M059J (cell line): ENCODE measurements around the gene C1orf21. TPM values are rescaled to one million over a fixed set of nuclear protein-coding genes. Genes with fewer than 3 reads are reported as not detected.

Experiments
- DNase-seq: peaks from one replicate; pipeline ENCODE4 v3.0.0-alpha.2; 2012; ENCODE audit warnings: low read depth
- total RNA-seq: library from RNA; depleted of rRNA; stranded (reverse); fragments of >200 nt; shearing (Covaris generic); gene quantifications from 2 replicates; pipeline ENCODE4 v1.2.3, GENCODE V29; 2014

C1orf21 gene
- total RNA-seq, 1 experiment from 2014 or later: 22.2 TPM

GRCh38 chr1:184387069-184387475 lies 243 bp downstream of the C1orf21 start:
- DNase-seq: no peak

DNA sequence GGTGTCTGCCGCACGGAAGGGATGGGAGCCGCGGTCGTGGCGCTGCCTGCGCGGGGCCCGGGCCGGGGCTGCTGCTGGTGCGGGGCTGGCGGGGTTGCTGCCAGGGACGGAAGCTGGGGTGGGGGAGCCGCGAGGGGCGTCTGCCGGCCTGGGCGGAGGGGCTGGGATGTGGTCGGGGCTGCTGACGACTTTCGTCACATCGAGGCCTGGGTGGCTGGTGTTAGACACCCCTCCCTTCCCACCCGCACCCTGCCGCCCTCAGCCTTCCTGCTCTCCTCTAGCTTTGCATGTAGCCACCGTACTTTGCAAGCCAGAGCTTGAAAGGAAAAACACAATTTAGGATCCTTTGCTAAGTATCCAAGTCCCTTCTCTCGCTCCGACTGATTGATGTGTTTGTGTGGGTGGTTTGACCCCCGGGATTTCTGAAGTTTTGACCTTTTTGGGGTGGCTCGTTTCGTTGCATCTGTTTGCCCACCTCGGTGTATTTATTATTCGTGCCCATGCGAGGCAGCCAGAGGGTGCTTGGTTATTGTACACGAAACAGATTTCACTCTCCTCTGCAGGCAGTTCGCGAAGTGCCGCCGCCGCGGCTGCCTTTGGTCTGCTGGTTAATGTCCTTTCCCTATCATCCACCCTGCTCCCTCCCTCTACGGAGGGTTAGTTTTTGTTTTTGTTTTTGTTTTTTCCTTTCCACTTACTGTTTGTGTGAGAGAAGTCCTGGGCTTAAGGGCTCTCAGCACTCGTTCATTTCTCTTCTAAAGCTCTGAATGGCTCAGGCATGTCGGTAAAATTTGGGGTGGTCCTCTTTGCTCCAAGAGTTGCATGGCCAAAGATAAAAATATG lies 868 bp downstream of the C1orf21 start:
- DNase-seq: peak; percentile 47

GRCh38 chr1:184388319-184388889 lies 1.6 kb downstream of the C1orf21 start:
- DNase-seq: peak; percentile 88

GRCh38 chr1:184388971-184389370 lies 2.1 kb downstream of the C1orf21 start:
- DNase-seq: no peak

- no peak for DNase-seq
Measured at GRCh38 chr1:184389446-184389845, 2.6 kb downstream of the C1orf21 start.

DNA sequence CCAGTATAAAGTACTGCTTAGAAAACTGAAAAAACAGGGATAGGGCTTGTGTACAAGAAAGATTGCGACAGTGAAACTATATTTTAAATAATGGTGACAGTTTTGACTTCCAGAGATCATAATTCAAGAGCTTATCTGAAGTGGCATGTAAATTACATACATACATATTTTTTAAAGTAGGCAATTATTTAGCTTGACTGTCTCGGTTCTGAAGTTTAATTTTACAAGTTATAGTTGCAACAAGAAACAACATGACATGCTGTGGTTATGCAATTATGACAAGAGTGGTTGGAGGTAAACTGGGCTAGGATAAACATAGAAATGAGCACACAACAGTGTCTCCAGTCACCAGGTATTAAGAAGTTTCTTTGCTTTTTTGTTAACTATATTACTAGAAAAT lies 4.1 kb downstream of the C1orf21 start:
- DNase-seq: no peak

GRCh38 chr1:184392067-184392466 lies 5.2 kb downstream of the C1orf21 start:
- DNase-seq: no peak

GRCh38 chr1:184392779-184393522 lies 6.1 kb downstream of the C1orf21 start:
- no peak for DNase-seq

DNA sequence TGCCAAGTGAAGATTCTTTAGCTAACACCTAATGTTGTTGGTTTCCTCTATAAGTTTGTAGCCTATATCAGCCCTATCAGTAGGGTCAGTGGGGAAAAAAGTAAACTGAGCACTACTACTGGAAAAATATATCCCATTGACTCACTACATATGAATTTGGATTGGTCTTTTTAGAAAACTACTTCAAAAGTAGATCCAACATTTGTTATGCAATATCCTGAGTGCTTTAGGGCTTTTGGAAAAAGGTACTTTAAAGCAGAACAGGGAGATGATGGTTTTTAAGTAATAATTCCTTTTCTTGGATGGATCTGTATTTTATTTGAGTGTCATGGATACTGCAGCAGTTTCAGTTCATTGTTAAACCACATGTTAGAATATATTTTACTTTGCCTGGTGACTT lies 7.1 kb downstream of the C1orf21 start:
- DNase-seq: no peak

DNA sequence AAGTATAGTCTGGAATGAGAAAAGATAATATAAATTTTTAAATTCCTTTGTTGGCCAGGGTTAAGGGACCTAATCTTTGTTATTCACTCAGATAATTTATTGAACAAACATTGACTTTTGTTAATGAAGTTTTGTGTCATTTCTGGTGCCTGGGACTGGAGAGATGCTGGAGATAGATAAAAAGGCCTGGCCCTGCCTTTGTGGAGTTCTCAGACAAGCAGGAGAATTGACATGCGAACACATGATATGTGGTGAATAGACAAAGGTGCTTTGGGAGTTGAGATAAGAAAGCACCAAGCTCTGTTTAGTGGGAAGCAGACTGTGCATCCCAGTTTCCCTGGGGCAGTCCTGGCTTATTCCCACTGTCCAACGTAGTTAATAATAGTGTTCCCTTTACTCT lies 8.5 kb downstream of the C1orf21 start:
- DNase-seq: no peak

DNA sequence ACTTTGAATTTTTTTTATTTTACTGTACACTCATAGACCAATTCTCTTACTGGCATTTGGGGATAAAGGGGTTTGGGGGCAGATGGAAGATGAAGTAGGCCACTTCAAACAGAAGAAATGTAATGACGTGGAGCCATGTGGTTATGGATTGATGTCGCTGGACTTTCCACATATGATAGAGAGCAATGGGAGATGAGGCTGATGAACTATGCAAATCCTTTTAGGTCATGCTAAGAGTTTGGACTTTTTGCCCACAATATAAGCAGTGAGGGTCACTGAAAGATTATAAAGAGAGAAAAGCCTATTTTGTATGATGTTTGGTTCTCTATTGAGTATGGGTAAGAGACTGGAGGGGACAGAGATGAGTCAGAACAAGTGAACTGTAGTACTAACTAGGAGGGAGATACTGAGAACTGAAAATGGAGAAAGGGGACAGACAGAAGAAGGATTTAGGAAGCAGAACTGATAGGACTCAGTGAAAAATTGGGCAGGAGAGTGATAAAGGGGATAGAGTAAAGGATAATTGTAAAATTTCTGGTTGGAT lies 9.2 kb downstream of the C1orf21 start:
- no peak for DNase-seq

DNA sequence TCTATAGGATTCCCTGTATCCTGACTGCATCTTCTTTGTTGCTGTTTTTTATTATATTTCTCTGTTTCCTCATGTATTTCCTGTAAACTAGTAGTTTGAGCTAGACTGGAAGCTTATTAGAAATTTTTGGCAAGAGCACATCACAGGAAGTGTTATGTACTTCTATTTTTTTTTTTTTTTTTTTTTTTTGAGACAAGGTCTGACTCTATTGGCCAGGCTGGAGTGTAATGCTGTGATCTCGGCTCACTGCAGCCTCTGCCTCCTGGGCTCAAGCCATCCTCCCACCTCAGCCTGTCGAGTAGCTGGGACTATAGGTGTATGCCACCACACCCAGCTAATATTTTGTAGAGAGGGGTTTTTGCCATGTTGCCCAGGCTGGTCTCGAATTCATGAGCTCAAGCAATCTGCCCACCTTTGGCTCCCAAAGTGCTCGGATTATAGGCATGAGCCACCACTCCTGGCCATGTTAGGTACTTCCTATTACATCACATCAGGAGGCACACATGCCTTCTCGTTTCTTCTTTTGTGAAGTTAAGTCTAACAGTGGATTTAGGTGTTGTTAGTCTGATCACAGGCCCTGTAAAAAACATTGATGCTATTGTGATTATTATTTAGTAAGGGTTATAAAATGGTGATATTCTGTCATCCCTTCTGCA lies 12.5 kb downstream of the C1orf21 start:
- no peak for DNase-seq

DNA sequence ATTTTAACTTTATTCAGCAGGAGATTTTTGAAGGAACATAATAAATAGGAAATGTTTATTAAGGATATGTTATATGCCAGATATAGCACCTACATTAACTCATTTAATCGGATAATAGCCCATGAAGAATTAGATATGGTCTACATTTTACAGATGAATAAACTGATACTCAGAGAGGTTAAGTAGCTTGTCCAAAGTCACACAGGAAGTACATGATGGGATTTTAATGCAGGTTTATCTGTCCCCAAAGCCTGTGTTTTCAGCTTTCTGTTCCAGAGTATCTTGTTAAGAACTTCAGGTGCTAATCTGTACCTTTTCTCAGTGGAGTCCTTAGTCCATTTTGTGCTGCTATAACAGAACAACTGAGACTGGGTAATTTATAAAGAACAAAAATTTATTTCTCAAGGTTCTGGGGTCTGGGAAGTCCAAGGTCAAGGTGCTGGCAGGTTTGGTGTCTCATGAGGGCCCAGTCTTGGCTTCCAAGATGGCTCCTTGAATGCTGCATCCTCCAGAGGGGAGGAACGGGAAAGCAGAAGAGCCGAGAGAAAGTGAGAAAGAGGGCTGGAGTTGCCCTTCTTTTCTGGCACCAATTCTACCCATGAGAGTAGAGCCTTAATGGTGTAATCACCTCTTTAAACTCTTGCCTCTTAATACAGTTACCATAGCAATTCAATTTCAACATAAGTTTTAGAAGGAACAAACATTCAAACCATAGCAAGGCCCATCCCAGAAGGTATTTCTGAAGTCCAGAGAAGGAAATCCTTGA lies 17.3 kb downstream of the C1orf21 start:
- no peak for DNase-seq

DNA sequence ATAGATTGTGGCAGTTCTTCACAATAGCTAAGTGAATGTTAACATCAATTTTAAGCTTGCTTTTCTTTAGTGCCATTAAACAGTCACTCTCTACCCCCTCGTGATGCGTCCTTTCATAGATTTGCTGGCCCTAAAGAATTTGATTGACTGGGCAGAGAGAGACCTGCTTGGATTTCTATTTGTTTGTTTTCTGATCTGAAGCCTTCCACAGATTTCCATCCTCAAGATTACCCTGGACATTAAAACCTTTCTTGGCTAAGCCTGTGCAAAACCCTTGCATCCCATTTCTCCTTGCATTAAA lies 17.8 kb downstream of the C1orf21 start:
- DNase-seq: no peak

DNA sequence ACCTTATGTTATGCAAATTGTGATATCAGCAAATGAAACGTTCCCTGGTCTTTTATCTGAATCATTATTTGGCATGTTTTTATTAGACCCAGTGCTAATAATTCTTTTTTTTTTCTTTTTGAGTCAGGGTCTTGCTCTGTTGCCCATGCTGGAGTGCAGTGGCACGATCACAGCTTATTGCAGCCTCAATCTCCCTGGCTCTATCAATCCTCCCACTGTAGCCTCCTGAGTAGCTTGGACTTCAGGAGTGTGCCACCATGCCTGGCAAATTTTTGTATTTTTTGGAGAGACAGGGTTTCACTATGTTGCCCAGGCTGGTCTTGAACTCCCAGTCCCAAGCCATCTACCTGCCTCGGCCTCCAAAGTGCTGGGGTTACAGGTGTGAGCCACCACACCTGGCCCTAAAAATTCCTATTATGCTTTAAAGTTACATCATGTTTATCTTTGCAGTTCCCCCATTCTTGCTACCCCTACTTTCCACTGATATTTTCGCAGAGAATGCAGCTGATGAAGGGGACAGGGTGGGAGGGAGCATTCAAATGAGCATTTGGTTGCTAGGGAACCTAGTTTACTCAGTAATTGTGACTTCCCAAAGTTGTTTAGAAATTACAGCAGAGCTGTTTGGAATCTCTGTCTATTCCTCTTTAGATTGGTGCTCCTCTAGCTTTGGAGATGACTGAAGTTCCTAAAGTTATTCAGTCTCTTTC lies 18.4 kb downstream of the C1orf21 start:
- DNase-seq: no peak

DNA sequence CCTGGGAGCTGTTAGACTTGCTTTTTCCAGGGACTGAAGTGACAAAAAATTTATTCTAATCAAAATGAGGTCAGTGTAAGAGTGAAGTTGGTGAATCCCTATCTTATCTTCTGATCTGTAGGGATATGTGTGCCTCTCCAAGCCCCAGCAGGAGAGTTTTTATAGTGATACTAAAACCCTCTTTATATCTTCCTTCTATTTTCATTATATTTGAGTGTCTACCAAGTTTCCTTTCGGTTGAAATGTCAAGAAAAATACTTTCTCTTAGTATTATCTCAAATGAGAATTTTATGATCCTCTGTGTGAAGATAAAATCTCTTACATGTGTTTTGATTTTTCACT lies 18.9 kb downstream of the C1orf21 start:
- DNase-seq: no peak

GRCh38 chr1:184406479-184406878 lies 19.6 kb downstream of the C1orf21 start:
- DNase-seq: no peak

DNA sequence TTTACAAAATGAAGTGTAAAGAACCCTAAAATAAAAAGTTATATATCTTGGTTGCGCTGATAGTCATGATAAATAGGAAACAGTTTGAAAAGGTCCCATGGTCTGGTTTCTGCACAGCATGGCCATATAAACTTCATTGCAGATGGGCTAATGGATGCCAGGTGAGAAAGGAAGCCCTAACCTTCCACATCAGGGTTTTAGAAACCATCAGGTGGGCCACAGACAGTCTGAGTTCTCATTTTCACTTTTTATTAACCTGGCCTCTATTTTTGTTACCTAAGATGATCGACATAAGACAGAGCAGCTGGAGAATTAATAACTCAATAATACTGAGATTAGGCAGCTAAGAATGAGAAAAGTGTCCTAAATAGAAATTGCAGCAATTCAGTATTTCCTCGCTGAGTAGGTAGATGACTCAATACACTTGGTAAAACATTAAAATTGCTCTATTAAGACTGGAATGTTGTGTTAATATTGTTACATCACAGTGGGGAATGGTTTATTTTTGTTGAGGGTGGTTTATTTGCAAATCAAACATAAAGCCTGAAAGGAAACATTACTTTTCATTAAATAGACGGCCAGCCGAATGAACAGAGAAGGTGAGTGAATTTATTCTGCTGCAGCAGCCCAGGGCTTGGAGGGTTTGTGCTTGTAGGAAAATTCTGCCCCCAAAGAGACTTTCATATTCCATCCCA lies 21.1 kb downstream of the C1orf21 start:
- no peak for DNase-seq

DNA sequence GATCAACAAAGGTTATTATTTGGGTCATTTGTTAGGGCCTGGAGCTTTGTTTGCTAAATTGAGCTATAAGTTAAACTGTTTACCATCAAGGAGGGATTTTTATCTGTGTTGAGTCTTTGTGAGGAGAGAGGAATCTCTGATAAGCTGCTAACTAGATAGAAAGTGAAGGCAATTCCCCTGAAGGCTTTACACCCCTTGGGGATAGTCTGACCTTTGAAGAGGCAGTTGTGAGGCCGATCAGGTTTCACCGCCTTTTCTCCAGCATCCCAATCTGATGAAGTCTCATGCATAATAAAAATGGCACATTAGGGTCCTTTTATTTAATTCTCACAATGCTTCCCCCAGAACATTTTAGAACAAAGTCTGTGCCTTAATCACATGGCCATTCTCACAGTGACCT lies 21.8 kb downstream of the C1orf21 start:
- no peak for DNase-seq

DNA sequence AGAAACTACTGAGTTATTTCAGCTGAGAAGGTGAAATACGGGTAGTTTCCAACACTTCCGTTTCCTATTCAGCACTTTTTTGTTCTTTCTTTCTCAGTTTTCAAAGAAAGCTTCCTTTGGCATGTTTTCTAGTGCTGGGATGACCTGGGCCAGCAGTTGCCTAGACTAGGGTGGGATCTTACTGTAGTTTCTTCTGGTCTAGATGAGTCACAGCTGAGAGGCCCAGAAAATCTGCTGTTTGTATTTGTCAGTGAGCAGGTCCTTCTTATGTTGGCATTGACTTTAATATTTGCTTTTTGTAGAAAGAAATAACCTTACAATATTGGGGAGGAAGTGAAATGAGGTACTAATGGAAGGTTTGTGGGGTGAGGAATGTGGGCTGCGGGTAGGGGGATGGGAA lies 22.2 kb downstream of the C1orf21 start:
- DNase-seq: no peak
